ENCODE data around the gene IL1RL2.

GRCh38 chr2:102268510-102269199 lies 81.8 kb downstream of the IL1RL2 start:
- TF ChIP-seq PATZ1 (CRISPR knock-in tag; IDR thresholded peaks at IDR 0.05; ENCODE audit: borderline replicate concordance), result no peak
- TF ChIP-seq ZFP3 (CRISPR knock-in tag; IDR thresholded peaks at IDR 0.05), result no peak

Measured in SK-N-SH treated with all-trans-retinoic acid at 6 μM for 48 hours (cell line).